RWPE2 (cell line): ENCODE measurements around the gene APBA3.

Experiments used
- ATAC-seq: fragments of 200-7000 bp; cut with Tn5 transposase; 3 replicates; pipeline ENCODE4 v1.9.1; 2021; ENCODE audit warnings: low read depth
- DNase-seq: peaks from one replicate; pipeline ENCODE4 v3.0.0-alpha.2; 2020; ENCODE audit warnings: low spot score
- H3K27ac ChIP-seq: fragments of 450-650 bp; 2 replicates; pipeline ENCODE4 v1.5.1; 2017; ENCODE audit warnings: mild to moderate bottlenecking; ENCODE audit not compliant: poor library complexity, severe bottlenecking
- H3K27me3 ChIP-seq: fragments of 250-450 bp; sonication (Bioruptor Pico); 2 replicates; pipeline ENCODE4 v1.5.1; 2021; ENCODE audit warnings: mild to moderate bottlenecking, moderate library complexity; ENCODE audit not compliant: insufficient read depth, poor library complexity, severe bottlenecking
- H3K36me3 ChIP-seq: fragments of 250-450 bp; sonication (Bioruptor Pico); 2 replicates; pipeline ENCODE4 v1.5.1; 2020; ENCODE audit warnings: low read depth, mild to moderate bottlenecking, moderate library complexity
- H3K4me1 ChIP-seq: fragments of 250-450 bp; sonication (Bioruptor Pico); 2 replicates; pipeline ENCODE4 v1.5.1; 2021; ENCODE audit warnings: mild to moderate bottlenecking, moderate library complexity; ENCODE audit not compliant: insufficient read depth, poor library complexity, severe bottlenecking
- H3K4me3 ChIP-seq: fragments of 250-450 bp; sonication (Bioruptor Pico); 2 replicates; pipeline ENCODE4 v1.5.1; 2021; ENCODE audit warnings: mild to moderate bottlenecking, moderate library complexity; ENCODE audit not compliant: severe bottlenecking
- H3K9me3 ChIP-seq: fragments of 250-450 bp; sonication (Bioruptor Pico); 2 replicates; pipeline ENCODE4 v1.5.1; 2021; ENCODE audit warnings: mild to moderate bottlenecking, moderate library complexity; ENCODE audit not compliant: severe bottlenecking
- CTCF ChIP-seq: fragments of 450-650 bp; IDR thresholded peaks from one replicate; pipeline ENCODE4 v1.5.1; 2017; ENCODE audit warnings: mild to moderate bottlenecking, moderate library complexity; ENCODE audit not compliant: poor library complexity, severe bottlenecking

Gene APBA3

GRCh38 chr19:3793799-3794198 is 32.3 kb upstream of the APBA3 start:
- no peak overlapping the region for H3K4me3 ChIP-seq
- no peak for TF ChIP-seq CTCF
- ATAC-seq (no peak), DNase-seq (no peak)
- H3K9me3 ChIP-seq, result no peaks in the 10 kb centered on the region
- H3K4me1 ChIP-seq, result no peaks in the 10 kb centered on the region
- H3K36me3 ChIP-seq, result no peaks in the 10 kb centered on the region
- no peak overlapping the region for H3K27ac ChIP-seq
- H3K27me3 ChIP-seq, result no peaks in the 10 kb centered on the region

DNA sequence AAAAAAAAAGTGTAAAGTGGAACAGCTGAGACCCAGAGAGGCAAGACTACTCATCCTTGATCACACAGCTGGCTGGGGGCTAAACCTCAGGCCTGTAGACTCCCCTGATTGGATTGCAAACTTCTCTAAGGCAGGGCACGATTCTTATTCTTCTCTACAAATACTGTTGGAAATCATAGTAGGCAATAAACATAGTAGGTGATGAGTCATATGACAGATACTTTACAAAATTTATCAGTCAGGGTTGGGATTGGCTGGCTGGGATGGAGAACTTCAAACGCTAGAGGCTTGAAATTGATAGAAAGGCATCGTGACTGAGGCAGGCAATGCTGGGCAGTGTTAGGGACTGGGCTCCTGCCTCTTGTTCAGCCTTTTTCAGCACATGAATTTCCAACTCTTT is 30.6 kb upstream of the APBA3 start:
- Histone ChIP-seq H3K4me1 (no peaks in the 10 kb centered on the region), H3K4me3 (no peak overlapping the region), H3K36me3 (no peaks in the 10 kb centered on the region), H3K27me3 (no peaks in the 10 kb centered on the region), H3K9me3 (no peaks in the 10 kb centered on the region), H3K27ac (no peak overlapping the region)
- DNase-seq, result no peak
- TF ChIP-seq CTCF, result no peak
- ATAC-seq, result no peak

DNA sequence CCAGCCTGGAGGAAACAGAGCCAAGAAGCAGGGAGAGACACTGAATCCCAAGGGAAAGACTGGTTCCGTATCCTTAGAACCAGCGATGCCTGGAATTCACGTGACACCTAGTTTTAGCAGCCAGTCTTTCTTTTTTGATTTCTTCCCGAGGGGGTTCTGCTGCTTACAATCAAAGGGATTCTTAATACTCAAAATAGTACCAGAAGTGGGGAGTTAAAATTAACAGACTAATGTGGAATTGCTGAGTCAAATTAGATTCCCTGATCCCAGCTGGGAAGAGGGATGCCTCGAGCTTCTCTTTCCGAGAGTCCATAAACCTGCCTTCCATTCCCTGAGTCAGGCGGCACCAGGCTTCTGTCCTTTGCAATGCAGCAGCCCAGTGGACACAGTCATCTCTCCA is 29.4 kb upstream of the APBA3 start:
- DNase-seq (no peak), ATAC-seq (no peak)
- no peaks in the 10 kb centered on the region for H3K9me3 ChIP-seq
- H3K36me3 ChIP-seq, result no peaks in the 10 kb centered on the region
- H3K4me1 ChIP-seq, result no peaks in the 10 kb centered on the region
- no peak overlapping the region for H3K27ac ChIP-seq
- H3K27me3 ChIP-seq, result peaks cover 3% of the 10 kb centered on the region
- H3K4me3 ChIP-seq, result no peak overlapping the region
- TF ChIP-seq CTCF, result no peak

GRCh38 chr19:3790209-3790734 is 28.8 kb upstream of the APBA3 start:
- Histone ChIP-seq H3K4me3 (no peak overlapping the region), H3K27me3 (peaks cover 9% of the 10 kb centered on the region), H3K9me3 (no peaks in the 10 kb centered on the region), H3K36me3 (no peaks in the 10 kb centered on the region), H3K4me1 (no peaks in the 10 kb centered on the region), H3K27ac (no peak overlapping the region)
- no peak for DNase-seq
- TF ChIP-seq CTCF, result no peak
- ATAC-seq, result no peak

DNA sequence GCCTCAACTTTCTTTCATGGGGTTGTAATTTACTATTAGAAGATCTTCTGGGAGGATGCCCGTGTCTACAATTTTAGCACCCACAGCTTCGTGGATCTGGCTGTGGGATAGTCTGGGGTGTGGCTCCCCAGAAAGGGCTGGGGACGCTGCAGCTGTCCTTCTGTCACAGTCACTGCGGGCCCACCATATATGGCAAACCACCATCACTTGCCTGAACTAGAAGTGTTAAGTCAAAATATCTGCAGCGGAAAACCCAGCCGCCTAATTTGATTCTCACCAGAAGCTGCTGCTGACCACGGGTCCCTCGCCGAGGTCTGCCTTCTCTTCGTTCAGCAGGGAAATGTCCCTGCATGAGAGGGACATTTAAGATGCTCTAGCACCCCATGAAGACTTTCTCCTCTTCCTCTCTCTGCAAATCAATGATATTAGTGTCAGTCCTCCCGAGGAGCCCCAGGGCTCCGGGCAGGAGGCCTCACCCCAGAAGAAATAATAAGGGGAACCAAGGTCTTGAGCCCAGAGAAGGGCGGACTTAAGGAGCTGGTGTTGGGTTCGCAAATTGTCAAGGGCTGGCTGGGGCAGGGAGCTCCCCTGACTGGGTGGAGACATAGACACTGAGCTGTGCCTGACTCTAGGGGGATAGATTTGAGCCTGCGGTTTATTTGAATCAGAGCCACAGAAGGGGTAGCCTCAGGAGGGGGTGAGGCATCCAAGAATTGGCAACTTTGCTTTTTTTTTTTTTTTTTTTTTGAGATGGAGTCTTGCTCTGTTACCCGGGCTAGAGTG is 27.7 kb upstream of the APBA3 start:
- DNase-seq (no peak), ATAC-seq (no peak)
- H3K27ac ChIP-seq, result no peak overlapping the region
- no peak overlapping the region for H3K4me3 ChIP-seq
- no peaks in the 10 kb centered on the region for H3K9me3 ChIP-seq
- H3K4me1 ChIP-seq, result no peaks in the 10 kb centered on the region
- peaks cover 10% of the 10 kb centered on the region for H3K27me3 ChIP-seq
- H3K36me3 ChIP-seq, result no peaks in the 10 kb centered on the region
- TF ChIP-seq CTCF, result no peak
